ENCODE results near the gene HAPLN2. TPM values are rescaled to one million over a fixed set of nuclear protein-coding genes. Genes with fewer than 3 reads are reported as not detected.

The HAPLN2 gene
- total and polyA plus RNA-seq, 2 donors (not counting 1 experiment from before 2014, with no cell fraction given), result 0.13 TPM; not detected in 1

- ATAC-seq (ENCODE audit: low read depth) (no peak), DNase-seq (no peak)
- peaks cover 69 to 84% of the 10 kb centered on the region in 2 donors for H3K4me1 ChIP-seq (ENCODE audit: control insufficient read depth in 2 of 2, insufficient read depth in 2 of 2, low read length in 2 of 2)
- no peaks in the 10 kb centered on the region for H3K36me3 ChIP-seq (replicated peaks in 1 of 2; ENCODE audit: control extremely low read depth in 1 of 2, control insufficient read depth in 1 of 2, extremely low read depth in 1 of 2, insufficient read depth in 2 of 2, low read length in 1 of 2)
- peak overlapping the region; percentile 52 for H3K4me2 ChIP-seq (replicated peaks; ENCODE audit: low read depth, low read length, poor library complexity, severe bottlenecking)
- H3K4me3 ChIP-seq (ENCODE audit: control extremely low read depth in 1 of 5, extremely low read depth in 1 of 5, insufficient read depth in 1 of 5, low read depth in 2 of 5, low read length in 4 of 5), result no peak overlapping the region
- WGBS (ENCODE audit: insufficient coverage), result 46% methylated on average over 10 of the region's 12 CpGs
- H3K9ac ChIP-seq (ENCODE audit: low read length), result no peak overlapping the region
- H3K27ac Mint-ChIP-seq, result no peak overlapping the region
- intact Hi-C loops (cut with micrococcal nuclease), result no loop called here
- TF ChIP-seq EZH2 (IDR thresholded peaks at IDR 0.05; ENCODE audit: borderline replicate concordance, insufficient read depth, low read depth, low read length, poor library complexity, severe bottlenecking) (no peak), CTCF (IDR thresholded peaks at IDR 0.05) (no peak)
- peaks cover 4% of the 10 kb centered on the region for H3K27me3 Mint-ChIP-seq
- H3K4me3 Mint-ChIP-seq, result no peak overlapping the region
- no peaks in the 10 kb centered on the region for H3K9me3 Mint-ChIP-seq (ENCODE audit: insufficient read depth)
- H3K79me2 ChIP-seq (ENCODE audit: control insufficient read depth, insufficient read depth, low read length), result no peaks in the 10 kb centered on the region
- H4K20me1 ChIP-seq (ENCODE audit: control insufficient read depth, insufficient read depth, low read length, poor library complexity, severe bottlenecking), result no peaks in the 10 kb centered on the region
- ChIA-PET CTCF (interaction anchor here (0.8 to 9.0 kb wide), 7 partner anchors 17 to 216 kb away, joined by 3 to 173 read pairs (median 9); partner anchors contain the start of genes HAPLN2 and NES), POLR2A (interaction anchor here (1.1 kb wide), 1 partner anchor 35 kb away, joined by 8 read pairs; no protein-coding TSS in a partner anchor)
- H2AFZ ChIP-seq (ENCODE audit: insufficient read depth, low read depth, low read length, poor library complexity, severe bottlenecking), result peak overlapping the region; percentile 55
- peaks cover 0 to 10% (median under 1%) of the 10 kb centered on the region in 4 experiments for H3K27me3 ChIP-seq (replicated peaks in 1 of 4; ENCODE audit: control extremely low read depth in 1 of 4, control insufficient read depth in 3 of 4, insufficient read depth in 4 of 4, low read length in 3 of 4)
- H3K9me3 ChIP-seq (ENCODE audit: control extremely low read depth in 1 of 3, control insufficient read depth in 2 of 3, insufficient read depth in 1 of 3, low read length in 2 of 3), result peaks cover 0 to 3% (median 0%) of the 10 kb centered on the region in 3 donors
- H3K27ac ChIP-seq (ENCODE audit: low read length in 2 of 2), result no peak overlapping the region
- peaks cover 91% of the 10 kb centered on the region for H3K4me1 Mint-ChIP-seq
Observed at GRCh38 chr1:156662005-156662799, 43.0 kb downstream of the HAPLN2 start.

GRCh38 chr1:156662800-156663055, 43.5 kb downstream of the HAPLN2 start:
- peaks cover 85% of the 10 kb centered on the region for H3K4me1 Mint-ChIP-seq
- no peaks in the 10 kb centered on the region for H4K20me1 ChIP-seq (ENCODE audit: control insufficient read depth, insufficient read depth, low read length, poor library complexity, severe bottlenecking)
- peaks cover 0 to 3% (median 0%) of the 10 kb centered on the region in 3 donors for H3K9me3 ChIP-seq (ENCODE audit: control extremely low read depth in 1 of 3, control insufficient read depth in 2 of 3, insufficient read depth in 1 of 3, low read length in 2 of 3)
- 98% methylated on average over 5 of the region's 5 CpGs for WGBS (ENCODE audit: insufficient coverage)
- peaks cover 64 to 79% of the 10 kb centered on the region in 2 donors for H3K4me1 ChIP-seq (ENCODE audit: control insufficient read depth in 2 of 2, insufficient read depth in 2 of 2, low read length in 2 of 2)
- peak overlapping the region; percentile 36 for H3K4me2 ChIP-seq (replicated peaks; ENCODE audit: low read depth, low read length, poor library complexity, severe bottlenecking)
- H3K27me3 ChIP-seq (replicated peaks in 1 of 4; ENCODE audit: control extremely low read depth in 1 of 4, control insufficient read depth in 3 of 4, insufficient read depth in 4 of 4, low read length in 3 of 4), result peaks cover 0 to 4% (median 0%) of the 10 kb centered on the region in 4 experiments
- TF ChIP-seq CTCF (IDR thresholded peaks at IDR 0.05) (no peak), EZH2 (IDR thresholded peaks at IDR 0.05; ENCODE audit: borderline replicate concordance, insufficient read depth, low read depth, low read length, poor library complexity, severe bottlenecking) (no peak)
- H3K27me3 Mint-ChIP-seq, result no peaks in the 10 kb centered on the region
- H3K4me3 ChIP-seq (ENCODE audit: control extremely low read depth in 1 of 5, extremely low read depth in 1 of 5, insufficient read depth in 1 of 5, low read depth in 2 of 5, low read length in 4 of 5), result no peak overlapping the region
- no peaks in the 10 kb centered on the region for H3K9me3 Mint-ChIP-seq (ENCODE audit: insufficient read depth)
- H3K4me3 Mint-ChIP-seq, result peak overlapping the region; percentile 4
- ChIA-PET CTCF (interaction anchor here (0.8 to 9.0 kb wide), 3 partner anchors 17 to 38 kb away, joined by 3 to 173 read pairs (median 102); partner anchors contain the start of genes HAPLN2 and NES), POLR2A (no interaction called here)
- DNase-seq, result no peak
- no peak overlapping the region for H3K9ac ChIP-seq (ENCODE audit: low read length)
- no peak overlapping the region for H3K27ac Mint-ChIP-seq
- intact Hi-C loops (cut with micrococcal nuclease), result no loop called here
- no peaks in the 10 kb centered on the region for H3K79me2 ChIP-seq (ENCODE audit: control insufficient read depth, insufficient read depth, low read length)
- H3K27ac ChIP-seq (ENCODE audit: low read length in 2 of 2), result no peak overlapping the region
- no peaks in the 10 kb centered on the region for H3K36me3 ChIP-seq (replicated peaks in 1 of 2; ENCODE audit: control extremely low read depth in 1 of 2, control insufficient read depth in 1 of 2, extremely low read depth in 1 of 2, insufficient read depth in 2 of 2, low read length in 1 of 2)
- no peak overlapping the region for H2AFZ ChIP-seq (ENCODE audit: insufficient read depth, low read depth, low read length, poor library complexity, severe bottlenecking)
- ATAC-seq (ENCODE audit: low read depth), result no peak

All from B cell (primary cell).